GM18951 (cell line): ENCODE measurements around the gene PPP2R3A.

ENCODE experiments used
- POLR2A ChIP-seq: IDR thresholded peaks from 4 replicates; pipeline ENCODE4 v1.6.1; 2011; ENCODE audit warnings: mild to moderate bottlenecking; ENCODE audit not compliant: insufficient read length, insufficient read depth; ENCODE audit errors: extremely low read depth
- in situ Hi-C: fragments of 300-500 bp; cut with MboI; formaldehyde crosslinking; loops from one replicate; pipeline ENCODE4 v1.12.0; 2022; ENCODE audit warnings: low sequenced_read_pairs, mixed read lengths, inconsistent platforms; ENCODE audit not compliant: unreplicated experiment

Gene PPP2R3A

GRCh38 chr3:136197159-136197793 lies 231.7 kb downstream of the PPP2R3A start:
- no peak for TF ChIP-seq POLR2A
- in situ Hi-C loops, result no loop called here
